GM23248 (cell line): ENCODE results near the gene PLEKHG4B.

Experiments used
- EZH2 ChIP-seq: fragments of 200-600 bp; sonication (generic); IDR thresholded peaks from 2 replicates; pipeline ENCODE4 v1.6.1; 2018; ENCODE audit warnings: antibody characterized with exemption, mild to moderate bottlenecking; ENCODE audit not compliant: insufficient read depth, poor library complexity, severe bottlenecking
- EZH2phosphoT487 ChIP-seq: fragments of 200-600 bp; sonication (generic); IDR thresholded peaks from 2 replicates; pipeline ENCODE4 v1.6.1; 2018; ENCODE audit warnings: antibody characterized with exemption, moderate library complexity, mild to moderate bottlenecking, low read depth; ENCODE audit not compliant: insufficient read depth

- no peak for TF ChIP-seq EZH2
- TF ChIP-seq EZH2phosphoT487, result no peak
These were observed 106.7 kb downstream of the PLEKHG4B start for GRCh38 chr5:198516-199196.
